ENCODE results near the gene ABHD16B.

The ABHD16B gene

DNA sequence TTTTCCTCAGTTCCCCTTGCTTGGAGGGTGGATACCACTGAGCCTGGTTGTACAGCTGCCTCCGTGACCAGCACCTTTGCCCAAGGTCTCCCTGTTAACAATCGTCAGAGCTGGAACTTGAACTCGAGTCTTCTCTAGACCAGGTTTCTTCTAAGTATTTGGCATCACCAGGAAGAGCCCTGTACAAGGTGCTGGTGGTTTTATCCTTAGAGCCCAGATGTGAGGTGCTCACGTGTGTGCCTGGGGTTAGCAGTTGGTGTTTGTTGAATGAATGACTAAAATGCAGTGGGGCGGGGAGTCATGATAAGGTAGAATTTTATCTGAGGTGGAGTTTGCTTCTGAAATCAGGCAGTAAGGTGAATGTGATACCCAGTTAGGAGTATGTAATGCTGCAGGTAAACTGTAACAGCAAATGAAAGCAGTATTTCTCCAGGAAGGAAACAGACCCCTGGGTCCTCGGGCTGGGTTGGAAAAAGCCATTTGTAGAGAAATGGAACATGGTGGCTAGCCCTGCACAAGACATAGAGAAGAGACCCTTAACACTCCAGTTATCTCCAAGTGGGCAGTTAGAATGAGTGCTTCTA is 36.8 kb downstream of the ABHD16B start:
- DNase-seq = no peak

GRCh38 chr20:63898882-63899558 is 37.7 kb downstream of the ABHD16B start:
- peak; percentile 51 to 67 (median 59) for DNase-seq

GRCh38 chr20:63900413-63900812 is 39.1 kb downstream of the ABHD16B start:
- peak; percentile 22 to 67 (median 57) for DNase-seq

- DNase-seq = peak; percentile 43 to 62 (median 56)
These were observed 42.7 kb downstream of the ABHD16B start for GRCh38 chr20:63903796-63904561.

DNA sequence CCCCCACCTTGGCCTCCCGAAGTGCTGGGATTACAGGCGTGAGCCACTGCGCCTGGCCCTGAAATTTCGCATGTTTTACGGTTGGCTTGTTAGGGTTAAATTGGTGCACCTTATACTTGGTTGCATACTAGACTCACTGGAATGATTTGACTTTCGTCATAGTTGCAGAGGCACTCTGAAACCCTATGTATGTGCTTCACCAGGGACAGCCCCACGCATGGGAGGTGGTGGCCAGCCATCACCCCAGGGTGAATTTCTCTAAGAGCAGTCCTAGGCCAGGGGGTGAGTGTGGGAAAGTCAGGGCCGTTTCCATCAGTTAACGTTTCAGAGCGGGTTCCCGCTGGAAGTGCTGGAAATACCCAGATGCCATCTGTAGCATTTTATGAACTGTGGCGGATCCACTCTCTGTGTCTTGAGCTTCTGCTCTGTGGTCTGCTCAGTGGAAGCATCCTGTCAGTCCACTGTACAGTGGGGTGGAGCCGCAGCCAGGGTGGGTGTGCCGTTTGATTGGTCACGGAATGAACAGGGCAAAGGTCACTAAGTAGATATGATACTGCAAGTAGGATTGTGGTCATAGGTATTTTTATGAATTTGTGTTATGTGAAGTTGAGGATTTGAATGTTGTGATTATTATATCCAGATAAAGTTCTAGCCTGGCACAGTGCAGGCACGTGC is 46.8 kb downstream of the ABHD16B start:
- DNase-seq = no peak

DNA sequence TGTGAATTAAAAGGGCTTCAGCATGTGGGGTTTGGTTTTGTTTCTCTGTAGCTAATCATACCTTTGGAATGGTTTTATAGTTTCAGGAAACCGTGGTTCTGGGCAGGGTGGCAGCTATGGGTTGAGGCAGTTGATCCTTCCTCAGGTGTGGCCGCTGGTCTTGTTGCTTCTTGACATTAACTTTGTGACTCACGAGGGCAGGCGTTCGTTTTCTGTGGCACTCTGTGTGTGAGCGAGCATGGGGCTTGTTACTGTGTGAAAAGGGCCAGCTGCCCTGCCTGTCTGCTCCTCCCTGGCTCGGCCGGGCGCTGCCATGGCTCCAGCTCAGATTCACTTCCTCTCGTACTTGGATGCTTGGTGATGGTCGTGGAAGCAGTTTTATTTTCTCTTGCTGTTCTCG is 49.9 kb downstream of the ABHD16B start:
- peak; percentile 63 to 72 (median 64) for DNase-seq
